22Rv1 (cell line): ENCODE measurements around the gene MCOLN2.
A peak's percentile ranks its signal among the peaks of the same experiment; 100 is the strongest.

Experiments used
- H3K27ac ChIP-seq: fragments of 450-650 bp; 2 replicates; pipeline ENCODE4 v1.5.1; 2017
- CTCF ChIP-seq: fragments of 450-650 bp; IDR thresholded peaks from 2 replicates; pipeline ENCODE4 v1.5.1; 2017; ENCODE audit warnings: mild to moderate bottlenecking
- ZFX ChIP-seq: fragments of 450-650 bp; IDR thresholded peaks from 2 replicates; pipeline ENCODE4 v1.6.1; 2017; ENCODE audit warnings: antibody characterized with exemption, borderline replicate concordance

MCOLN2 gene

GRCh38 chr1:84890566-84890965, 106.3 kb downstream of the MCOLN2 start:
- no peak overlapping the region for H3K27ac ChIP-seq
- no peak for TF ChIP-seq CTCF
- no peak for TF ChIP-seq ZFX

- no peak overlapping the region for H3K27ac ChIP-seq
- TF ChIP-seq ZFX, result no peak
- no peak for TF ChIP-seq CTCF
Observed at GRCh38 chr1:84889437-84889836, 107.5 kb downstream of the MCOLN2 start.

GRCh38 chr1:84888753-84889152, 108.2 kb downstream of the MCOLN2 start:
- no peak overlapping the region for H3K27ac ChIP-seq
- no peak for TF ChIP-seq CTCF
- TF ChIP-seq ZFX, result no peak

DNA sequence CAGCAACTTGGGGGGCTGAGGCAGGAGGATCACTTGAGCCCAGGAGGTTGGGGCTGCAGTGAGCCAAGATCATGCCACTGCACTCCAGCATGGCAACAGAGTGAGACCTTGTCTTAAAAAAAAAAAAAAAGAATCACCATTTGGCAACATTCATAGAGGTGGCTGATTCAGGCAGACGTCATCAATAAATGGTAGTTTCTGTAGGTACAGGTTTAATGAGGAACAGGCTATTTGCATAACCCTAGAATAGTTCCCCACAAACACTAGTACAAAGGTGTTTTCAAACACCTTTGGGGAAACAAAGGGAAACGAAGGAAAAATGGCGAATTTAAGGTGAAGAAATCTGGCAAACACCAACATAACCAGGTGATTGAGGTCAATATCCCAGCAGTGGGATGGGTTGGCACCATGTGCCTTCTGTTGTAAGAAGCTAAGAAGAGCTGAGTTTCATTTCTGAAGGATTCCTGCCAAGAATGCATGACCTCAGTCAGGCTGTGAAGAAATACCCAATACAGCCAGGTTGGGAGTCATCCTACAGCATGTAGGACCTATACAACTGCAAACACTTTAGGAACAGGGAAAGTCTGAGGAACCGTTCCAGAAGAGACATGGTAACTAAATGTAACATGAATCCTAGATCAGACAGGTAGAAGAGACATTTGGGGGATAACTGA, 109.5 kb downstream of the MCOLN2 start:
- TF ChIP-seq ZFX (no peak), CTCF (no peak)
- no peak overlapping the region for H3K27ac ChIP-seq

- no peak overlapping the region for H3K27ac ChIP-seq
- TF ChIP-seq ZFX (no peak), CTCF (no peak)
Observed at GRCh38 chr1:84885469-84885868, 111.4 kb downstream of the MCOLN2 start.

DNA sequence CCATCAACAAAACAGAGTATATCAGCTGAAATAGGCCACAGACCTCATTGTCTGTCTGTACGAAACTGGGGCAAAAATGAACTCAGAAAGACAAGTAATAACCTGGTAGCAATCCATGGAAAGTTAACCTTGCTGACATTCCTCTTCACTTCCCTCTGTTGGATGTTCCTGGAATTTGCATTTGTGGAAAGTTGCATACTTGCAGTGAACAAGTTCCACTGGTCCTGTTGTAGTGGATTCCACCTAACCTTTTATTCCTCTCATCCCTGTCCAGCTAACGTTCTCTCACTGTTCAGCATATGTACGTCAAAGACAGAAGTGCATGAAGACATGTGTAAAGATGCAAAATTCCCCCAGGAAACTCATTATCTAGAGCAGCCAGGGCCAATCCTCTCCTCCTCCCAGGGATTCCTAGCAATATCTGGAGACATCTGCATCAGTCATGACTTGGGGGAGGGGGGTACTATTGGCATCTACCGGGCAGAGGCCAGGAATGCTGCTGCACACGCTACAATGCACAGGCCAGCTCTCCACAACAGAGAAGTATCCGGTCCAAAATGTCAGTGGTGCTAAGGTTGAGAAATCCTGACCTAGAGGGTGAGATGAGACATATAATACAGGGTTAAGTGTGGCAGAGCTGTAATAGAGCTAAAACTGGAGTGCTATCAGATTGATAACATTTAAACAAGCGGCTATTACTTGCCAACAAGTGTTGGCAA, 112.1 kb downstream of the MCOLN2 start:
- no peak overlapping the region for H3K27ac ChIP-seq
- TF ChIP-seq CTCF (0 out of 2 replicates have a peak, but pooled peaks have one; percentile 13), ZFX (no peak)

DNA sequence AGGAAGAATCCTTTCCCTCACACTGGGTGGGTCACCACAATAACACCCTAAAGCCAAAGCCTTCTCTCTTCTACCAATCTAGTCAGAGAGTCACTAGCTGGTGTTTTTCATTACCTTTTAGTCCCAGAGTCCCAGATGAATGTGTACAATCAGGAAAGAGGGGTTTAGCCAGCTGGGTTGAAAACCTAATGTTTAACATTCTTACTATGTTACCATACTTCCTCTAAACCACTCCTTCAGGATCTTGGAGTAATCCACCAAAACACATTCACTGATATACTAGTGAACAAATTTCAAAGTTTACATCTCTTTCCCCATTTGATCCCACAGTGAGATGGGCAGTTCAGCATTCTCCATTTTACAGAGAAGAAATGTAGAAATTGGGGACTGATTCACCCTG, 113.6 kb downstream of the MCOLN2 start:
- H3K27ac ChIP-seq, result no peak overlapping the region
- no peak for TF ChIP-seq CTCF
- no peak for TF ChIP-seq ZFX
